ENCODE measurements around the gene RADX.

GRCh38 chrX:106684207-106684606, 72.4 kb downstream of the RADX start:
- TF ChIP-seq POLR2A (IDR thresholded peaks at IDR 0.05; ENCODE audit: low read length), result no peak
- no peak for TF ChIP-seq GATA1 (IDR thresholded peaks at IDR 0.05; ENCODE audit: low read depth, low read length)
